HG02885 (cell line): ENCODE results near the gene SLC6A7.
"Not testable (repeated sequence)": the region's sequence is repeated elsewhere in the genome, so short reads cannot be mapped to it uniquely, and the experiment has no call there.

Experiments used
- ATAC-seq: cut with Tn5 transposase; IDR thresholded peaks from one replicate; pipeline ENCODE4 v1.9.1; 2021; ENCODE audit warnings: mild to moderate bottlenecking; ENCODE audit not compliant: unreplicated experiment, poor library complexity

The SLC6A7 gene

GRCh38 chr5:150236981-150237754 is 47.3 kb downstream of the SLC6A7 start:
- no peak for ATAC-seq

- ATAC-seq: no peak
Observed at GRCh38 chr5:150238646-150239045, 48.8 kb downstream of the SLC6A7 start.

GRCh38 chr5:150239099-150239793 is 49.4 kb downstream of the SLC6A7 start:
- ATAC-seq: no peak

GRCh38 chr5:150239794-150240122 is 49.9 kb downstream of the SLC6A7 start:
- ATAC-seq: no peak

GRCh38 chr5:150241298-150242160 is 51.7 kb downstream of the SLC6A7 start:
- ATAC-seq: no peak

- ATAC-seq: no peak
Observed at GRCh38 chr5:150242251-150242894, 52.5 kb downstream of the SLC6A7 start.

GRCh38 chr5:150243590-150243989 is 53.7 kb downstream of the SLC6A7 start:
- ATAC-seq: no peak

GRCh38 chr5:150244209-150244608 is 54.3 kb downstream of the SLC6A7 start:
- no peak for ATAC-seq

GRCh38 chr5:150245111-150245789 is 55.4 kb downstream of the SLC6A7 start:
- no peak for ATAC-seq

- no peak for ATAC-seq
Observed at GRCh38 chr5:150245808-150246207, 55.9 kb downstream of the SLC6A7 start.

GRCh38 chr5:150246429-150246828 is 56.6 kb downstream of the SLC6A7 start:
- ATAC-seq: no peak

GRCh38 chr5:150246835-150247234 is 57.0 kb downstream of the SLC6A7 start:
- ATAC-seq: no peak

GRCh38 chr5:150247726-150248125 is 57.9 kb downstream of the SLC6A7 start:
- no peak for ATAC-seq

- not testable (repeated sequence) for ATAC-seq
Observed at GRCh38 chr5:150248493-150248892, 58.6 kb downstream of the SLC6A7 start.

GRCh38 chr5:150248946-150249345 is 59.1 kb downstream of the SLC6A7 start:
- no peak for ATAC-seq

GRCh38 chr5:150249744-150250143 is 59.9 kb downstream of the SLC6A7 start:
- no peak for ATAC-seq

- ATAC-seq: no peak
Observed at GRCh38 chr5:150251504-150251903, 61.6 kb downstream of the SLC6A7 start.

- ATAC-seq: no peak
Observed at GRCh38 chr5:150252489-150252888, 62.6 kb downstream of the SLC6A7 start.

- ATAC-seq: no peak
Observed at GRCh38 chr5:150253416-150254208, 63.8 kb downstream of the SLC6A7 start.
